ENCODE data around the gene ARHGAP20.
"Not testable (repeated sequence)": the region's sequence is repeated elsewhere in the genome, so short reads cannot be mapped to it uniquely, and the experiment has no call there.

The ARHGAP20 gene

DNA sequence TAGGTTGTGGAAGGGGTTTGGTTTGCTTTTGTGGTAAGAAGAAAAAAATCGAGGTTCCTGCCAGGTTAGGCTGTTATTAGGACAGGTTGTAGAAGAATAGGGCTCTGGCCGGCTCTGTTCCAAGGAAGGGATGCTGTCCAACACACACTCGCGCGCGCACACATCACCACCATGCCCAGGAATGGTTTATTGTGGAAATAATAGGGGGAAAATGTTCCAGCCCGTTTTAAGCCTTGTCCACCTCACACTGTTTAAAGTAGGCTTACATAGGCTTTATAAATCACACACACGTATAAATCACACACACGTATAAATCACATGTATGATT, 1.2 kb upstream of the ARHGAP20 start:
- DNase-seq: no peak

DNA sequence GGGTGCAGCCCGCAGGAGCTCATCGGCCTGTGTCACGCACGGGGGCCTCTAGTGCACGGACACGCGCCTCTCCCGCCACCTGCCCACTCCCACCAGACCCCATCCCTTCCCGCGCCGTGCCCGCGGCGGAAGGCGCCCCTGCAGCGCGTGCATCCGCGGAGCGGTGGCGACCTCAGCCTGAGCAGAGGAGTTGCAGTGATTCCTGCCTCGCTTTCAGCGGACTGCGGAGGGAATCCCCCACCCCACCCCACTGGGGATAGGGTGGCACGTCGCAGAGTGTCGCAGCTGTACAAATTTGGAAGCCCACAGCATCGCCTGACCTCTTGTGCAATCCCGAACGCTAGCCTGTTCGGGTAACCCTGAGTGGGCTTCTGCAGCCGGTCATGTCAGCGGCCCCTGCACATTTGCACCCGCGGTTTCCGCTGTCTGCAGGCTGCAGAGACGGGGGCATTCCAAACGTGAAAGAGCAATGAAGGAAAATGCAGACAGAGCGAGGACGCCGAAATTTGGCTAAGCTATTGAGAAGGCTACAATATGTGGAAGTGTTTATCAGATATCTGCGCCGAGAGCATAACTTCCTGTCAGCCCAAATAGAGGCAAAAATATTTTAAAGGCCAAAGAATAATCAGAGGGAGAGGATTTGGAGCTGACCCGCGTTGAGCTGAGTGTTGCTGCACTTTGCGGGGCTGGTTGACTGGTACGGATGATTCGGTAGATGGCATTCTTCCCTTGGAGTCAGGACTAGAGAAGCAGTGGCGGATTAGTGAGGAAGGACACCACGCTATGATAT, 617 bp upstream of the ARHGAP20 start:
- peak; percentile 91 for DNase-seq

DNA sequence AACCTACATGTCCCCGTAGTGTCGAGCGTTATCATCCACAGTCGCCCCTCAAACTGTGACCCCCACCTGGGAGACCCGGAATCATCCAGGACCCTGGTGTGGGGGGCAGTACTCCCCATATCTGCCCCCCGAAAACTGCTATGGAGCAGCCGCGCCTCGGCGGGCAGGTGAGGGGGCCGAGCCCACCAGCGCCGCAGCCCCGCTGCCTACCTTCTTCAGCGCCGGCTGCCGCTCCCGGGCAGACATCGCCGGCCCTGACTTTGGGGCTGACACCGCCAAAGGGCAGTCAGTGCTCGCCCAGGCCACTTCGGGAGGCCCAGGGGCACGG, 825 bp downstream of the ARHGAP20 start:
- no peak for DNase-seq

DNA sequence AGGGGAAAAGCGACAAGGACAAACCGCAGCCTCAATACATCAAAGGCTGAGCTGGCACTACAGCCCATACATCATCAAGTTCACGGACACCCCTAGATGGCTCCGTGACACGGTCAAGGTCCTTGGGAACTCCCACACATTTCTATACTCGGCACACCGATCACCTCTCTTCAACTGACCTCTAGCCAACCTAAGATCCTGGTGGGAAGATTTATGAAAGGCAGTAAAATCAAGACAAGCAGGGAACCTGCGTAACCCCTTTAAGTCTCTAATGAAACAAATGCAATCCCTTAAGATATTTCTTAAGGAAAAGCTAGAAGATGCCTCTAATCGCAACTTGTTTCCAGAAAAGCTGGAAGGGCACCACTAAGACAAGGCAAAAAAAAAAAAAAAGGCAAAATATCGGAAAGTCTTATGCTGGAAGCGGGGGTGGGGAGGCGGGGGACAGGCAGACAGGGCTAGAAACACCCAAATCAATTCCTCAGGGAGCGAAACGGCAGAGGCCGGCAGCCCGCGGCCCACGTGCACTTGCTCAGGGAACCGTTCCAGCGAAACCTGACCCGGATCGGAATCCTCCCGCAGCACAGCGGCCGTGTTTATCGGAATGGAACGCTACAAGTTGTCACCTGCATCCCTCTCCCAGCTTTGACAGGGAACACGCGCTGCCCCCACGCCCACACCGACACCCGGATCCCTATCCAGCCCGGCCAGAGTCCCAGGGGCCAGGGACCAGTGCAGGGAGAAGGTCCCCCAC, 1.4 kb downstream of the ARHGAP20 start:
- DNase-seq: peak; percentile 52

DNA sequence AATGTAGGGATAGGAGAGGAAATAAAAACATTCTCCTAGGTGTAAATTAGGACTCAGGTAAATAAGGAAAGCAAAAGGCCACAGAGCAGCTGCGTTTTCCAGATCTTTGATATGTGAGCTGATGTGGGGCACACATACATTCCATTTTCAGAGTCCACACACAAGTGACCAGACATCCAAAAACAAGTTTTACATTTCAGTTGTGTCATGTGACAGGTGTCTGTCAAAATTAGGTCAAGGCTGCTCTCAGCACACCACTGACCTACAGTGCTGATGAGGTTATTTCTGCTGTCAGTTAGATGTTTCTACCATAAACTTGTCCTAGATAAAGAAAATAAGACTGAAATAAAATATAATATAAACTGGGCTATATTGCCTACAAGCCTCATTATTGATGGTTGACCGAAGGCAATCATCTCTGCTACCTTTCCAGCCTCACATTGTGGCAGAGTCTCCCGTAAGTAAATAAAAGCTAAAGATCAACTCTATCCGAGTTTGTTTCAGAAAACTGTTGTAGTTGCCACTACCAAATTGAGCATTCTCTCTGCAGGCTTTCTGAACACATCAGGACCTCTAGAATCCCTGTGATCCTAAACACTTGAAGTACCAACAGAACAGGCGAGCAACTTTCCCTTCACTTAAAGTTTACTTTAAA, 7.9 kb downstream of the ARHGAP20 start:
- no peak for DNase-seq

DNA sequence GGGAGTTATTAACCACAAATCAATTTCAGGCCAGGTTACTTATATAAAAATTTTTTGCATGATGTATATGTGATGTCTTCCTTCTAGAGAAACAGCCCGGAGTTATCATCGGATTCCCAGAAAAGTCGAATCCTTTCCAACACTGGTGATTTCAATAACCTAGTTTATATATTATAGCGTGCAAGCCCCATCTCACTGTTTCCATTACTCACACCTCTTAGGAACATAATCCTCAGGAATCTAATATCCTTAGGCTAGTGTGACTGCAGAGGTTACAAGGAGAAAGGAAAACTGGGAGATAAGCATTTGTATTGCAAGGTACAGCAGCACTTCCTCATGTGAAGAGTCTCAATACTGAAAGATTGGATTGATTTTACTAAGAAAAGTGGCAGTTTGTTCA, 20.3 kb downstream of the ARHGAP20 start:
- no peak for DNase-seq

DNA sequence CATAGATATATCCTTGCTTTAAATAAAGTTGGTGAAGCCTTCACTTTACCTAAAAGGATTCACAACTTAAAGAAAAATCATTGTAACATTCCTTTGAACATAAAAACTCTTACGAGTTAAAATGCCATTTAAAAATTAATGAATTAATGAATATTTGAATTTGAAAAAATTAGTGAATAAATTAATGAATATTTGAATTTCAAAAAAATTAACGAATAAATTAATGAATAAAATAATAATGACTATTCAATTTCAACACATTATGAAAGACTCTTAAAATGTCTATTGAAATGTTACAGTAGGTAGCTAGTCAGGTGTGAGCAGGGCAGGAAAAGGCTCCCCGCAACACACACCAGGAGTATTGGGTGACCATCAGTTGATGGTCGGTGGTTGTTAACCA, 22.9 kb downstream of the ARHGAP20 start:
- DNase-seq: no peak

DNA sequence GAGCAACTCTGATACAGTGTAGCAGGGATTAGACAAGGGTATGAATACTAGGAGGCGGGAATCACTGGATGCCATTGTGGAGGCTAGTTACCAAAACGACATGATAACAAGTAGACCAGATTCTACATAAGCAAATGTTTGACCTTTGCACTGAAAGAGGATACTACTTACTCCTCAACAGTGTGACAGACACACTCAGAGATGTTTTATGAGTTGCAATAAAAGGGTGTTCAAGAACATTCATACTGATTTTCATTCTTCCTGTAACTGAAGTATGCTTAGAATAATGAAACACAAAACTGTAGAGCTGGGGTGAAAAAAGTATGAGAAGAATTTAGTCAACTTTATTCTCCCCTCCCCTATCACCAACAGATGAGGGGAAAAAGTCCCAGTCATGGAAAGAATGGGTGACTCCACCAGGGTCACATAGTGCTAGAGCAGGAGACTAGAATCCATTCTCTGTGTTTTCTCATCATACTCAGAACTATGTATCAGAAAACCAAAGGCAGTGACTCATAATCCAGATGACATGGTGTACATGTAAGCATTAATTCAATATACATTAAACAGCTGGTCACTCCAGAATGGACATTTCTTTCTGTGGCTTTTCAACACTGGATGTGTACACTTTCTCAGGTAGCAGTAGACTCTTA, 32.8 kb downstream of the ARHGAP20 start:
- no peak for DNase-seq

DNA sequence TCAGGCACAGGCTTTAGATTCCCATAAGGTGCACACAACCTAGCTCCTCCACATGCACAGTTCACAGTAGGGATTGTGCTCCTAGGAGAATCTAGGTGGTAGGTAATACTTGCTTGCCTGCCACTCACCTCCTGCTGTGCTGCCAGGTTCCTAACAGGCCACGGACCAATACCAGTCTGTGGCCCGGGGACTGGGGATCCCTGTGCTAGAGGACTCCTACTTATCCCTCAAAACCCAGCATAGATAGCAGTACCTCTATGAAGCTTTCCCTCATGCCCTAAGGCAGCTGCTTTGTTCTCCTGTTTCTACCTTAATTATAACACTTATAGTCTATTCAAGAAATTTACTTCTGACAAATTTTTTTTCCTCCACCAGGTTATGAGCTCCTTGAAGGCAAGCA, 36.7 kb downstream of the ARHGAP20 start:
- no peak for DNase-seq

DNA sequence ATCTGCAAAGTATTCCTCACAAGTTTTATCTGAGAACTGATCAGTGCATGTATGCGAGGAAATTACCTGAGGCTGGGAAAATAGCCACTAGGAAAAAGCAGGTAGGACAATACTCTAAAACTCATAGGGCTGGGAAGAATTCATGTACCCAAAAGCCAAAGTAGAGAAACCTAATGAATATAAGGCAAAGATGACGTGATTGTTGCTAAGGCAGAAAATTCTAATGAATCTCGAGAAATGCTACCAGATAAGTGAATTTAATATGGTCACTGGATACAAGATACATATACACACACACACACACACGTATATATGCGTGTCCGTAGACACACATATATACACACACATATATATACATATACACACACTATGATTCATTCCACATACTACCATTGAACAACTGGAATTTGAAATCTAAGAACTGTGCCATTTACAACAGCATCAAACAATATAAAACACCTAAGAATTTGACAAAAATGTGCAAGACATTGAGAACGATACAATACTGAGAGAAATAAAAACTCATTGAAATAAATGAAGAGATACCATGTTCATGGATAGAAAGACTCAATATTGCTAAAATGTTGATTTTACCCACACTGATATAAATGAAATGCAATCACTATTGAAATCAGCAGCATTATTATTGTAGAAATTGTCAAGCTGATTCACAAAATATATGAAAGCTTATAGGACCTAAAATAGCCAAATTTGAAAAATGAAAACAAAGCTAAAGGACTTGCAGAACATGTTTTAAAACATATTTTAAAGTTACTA, 46.4 kb downstream of the ARHGAP20 start:
- DNase-seq: no peak

DNA sequence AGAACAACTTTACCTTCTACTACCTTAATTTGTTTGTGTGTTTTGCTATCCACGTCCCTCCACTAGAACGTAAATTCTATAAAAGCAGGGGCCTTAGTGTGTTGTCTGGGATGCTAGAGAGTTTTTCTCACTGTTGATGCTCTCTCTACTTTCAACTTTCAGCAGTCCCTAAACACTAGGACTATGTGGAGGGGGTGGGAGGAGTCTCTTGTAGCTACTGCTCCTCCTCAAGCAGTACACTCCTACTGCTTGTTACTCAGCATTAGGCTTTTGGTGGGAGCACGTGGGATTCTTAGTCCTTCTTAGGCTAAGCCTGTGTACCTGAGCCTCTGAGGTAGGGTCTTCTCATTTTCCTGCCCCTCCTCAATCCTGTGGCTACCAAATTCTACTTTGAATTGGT, 56.3 kb downstream of the ARHGAP20 start:
- no peak for DNase-seq

DNA sequence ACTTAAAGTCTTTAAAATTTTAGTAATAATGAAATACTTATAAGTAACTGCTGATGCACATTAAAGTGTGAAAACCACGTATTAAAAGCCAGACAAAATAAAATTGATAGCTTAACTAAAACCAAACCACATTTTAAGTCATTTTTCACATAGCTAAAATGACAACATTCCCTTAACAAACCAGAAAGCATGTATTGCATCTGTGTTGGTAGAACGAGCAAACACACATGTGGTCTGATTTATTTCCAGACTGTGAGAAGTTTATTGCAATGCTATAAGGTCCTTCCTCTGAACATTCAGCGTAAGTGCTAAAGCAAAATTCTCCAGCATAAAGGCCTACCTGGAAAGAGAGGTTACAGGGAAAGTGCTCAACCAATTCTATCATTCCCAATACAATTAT, 57.8 kb downstream of the ARHGAP20 start:
- no peak for DNase-seq

DNA sequence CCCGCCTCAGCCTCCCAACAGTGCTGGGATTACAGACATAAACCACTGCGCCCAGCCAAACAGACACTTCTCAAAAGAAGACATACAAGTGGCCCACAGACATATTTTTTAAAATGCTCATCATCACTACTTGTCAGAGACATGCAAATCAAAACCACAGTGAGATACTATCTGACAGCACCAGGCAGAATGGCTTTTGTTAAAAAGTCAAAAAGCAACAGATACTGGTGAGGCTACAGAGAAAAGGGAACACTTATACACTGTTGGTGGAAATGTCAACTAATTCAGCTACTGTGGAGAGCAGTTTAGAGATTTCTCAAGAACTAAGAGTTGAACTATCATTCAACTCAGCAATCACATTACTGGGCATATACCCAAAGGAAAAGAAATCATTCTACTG, 67.0 kb downstream of the ARHGAP20 start:
- no peak for DNase-seq

DNA sequence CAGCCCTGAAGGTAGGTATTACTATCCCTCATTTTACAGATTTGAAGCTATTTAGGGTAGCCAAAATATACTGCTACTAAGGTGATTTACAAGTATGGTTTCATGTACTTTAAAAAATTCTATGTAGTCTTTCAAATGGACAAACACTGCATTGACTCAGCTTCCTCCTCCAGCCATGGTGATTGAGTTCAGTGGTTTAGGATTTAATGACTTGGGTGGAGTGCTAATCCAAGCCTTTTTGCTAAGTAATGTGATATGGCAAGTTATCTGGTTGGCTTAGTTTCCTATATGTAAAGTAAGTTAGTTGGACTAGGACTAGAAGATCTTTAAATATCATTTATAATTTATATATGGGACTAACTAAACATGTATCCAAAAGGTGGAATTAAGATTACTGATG, 77.9 kb downstream of the ARHGAP20 start:
- no peak for DNase-seq

DNA sequence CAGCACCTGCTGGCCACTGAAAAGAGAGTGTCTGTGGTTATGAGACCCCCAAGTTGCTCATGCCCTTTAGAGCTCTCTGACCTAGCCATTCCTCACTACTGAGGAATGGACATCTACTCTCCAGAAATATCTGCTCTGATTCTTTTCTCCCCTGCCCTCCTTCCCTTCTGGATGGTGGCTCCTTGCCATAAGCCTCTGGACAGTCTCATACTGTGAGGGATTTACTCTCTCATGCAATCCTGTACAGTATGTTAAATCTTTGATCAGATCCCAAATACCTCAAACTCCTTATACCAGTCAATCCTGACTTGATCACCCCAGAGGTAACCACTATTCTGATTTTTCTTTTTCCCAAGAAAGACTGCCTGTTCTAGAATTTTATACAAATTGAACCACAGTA, 80.7 kb downstream of the ARHGAP20 start:
- no peak for DNase-seq

DNA sequence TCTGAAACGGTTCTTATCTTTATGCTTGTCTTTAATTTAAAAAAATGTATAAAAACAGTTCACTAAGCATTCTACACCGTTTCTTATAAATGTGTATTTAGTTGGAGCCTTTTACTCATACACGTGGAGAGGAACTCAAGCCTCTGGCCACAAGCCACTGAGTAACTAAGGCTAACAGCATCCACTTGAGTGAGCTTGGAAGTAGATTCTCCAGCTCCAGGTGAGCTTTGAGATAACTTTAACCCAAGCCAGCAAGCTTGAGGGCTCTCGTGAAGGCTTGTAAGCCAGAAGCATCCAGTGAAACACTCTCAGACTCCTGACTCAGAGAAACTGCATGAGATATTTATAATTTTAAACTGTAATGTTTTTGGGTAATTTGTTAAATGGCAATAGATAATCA, 82.6 kb downstream of the ARHGAP20 start:
- no peak for DNase-seq

DNA sequence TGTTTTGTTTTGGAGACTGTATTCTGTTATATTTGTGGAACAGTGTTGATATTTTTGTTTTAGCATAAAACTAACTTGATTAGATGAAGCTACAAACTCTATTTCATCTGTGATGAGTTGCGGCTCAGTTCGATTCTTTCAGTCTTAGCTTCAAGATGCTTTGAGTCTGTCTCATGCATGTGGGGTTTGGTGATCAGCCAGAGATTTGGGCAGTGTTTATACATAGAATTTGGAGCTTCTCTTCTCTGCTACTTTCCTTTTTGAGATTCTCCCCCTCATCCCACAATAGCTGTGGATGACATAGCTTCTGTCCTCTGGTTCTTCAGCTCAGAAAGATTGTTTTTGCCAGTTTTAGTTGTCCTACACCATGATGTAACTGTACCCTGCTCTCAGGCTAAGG, 90.4 kb downstream of the ARHGAP20 start:
- DNase-seq: no peak

DNA sequence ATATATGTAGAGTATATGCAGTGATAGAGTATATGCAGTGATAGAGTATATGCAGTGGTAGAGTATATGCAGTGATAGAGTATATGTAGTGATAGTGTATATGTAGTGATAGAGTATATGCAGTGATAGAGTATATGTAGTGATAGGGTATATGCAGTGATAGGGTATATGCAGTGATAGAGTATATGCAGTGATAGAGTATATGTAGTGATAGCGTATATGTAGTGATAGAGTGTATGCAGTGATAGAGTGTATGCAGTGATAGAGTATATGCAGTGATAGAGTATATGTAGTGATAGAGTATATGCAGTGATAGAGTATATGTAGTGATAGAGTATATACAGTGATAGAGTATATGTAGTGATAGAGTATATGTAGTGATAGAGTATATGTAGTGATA, 92.9 kb downstream of the ARHGAP20 start:
- DNase-seq: not testable (repeated sequence)

DNA sequence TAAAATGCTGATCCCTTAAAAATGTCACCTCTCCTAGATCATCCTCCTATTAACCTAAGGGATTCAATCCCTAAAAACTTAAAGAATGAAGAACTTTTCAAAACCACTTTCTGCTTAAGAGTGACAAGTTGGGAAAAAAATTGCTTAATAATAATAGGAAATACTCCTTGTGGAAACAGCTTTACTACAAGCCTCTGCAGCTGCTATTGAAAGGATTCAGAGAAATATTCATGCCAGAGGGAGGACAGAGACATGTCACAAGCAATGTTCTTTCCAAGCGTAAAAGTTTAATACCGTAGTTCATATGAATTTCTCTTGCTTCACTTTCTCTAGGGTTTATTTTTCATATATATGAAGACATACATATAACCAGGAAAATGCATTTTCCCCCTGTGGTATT, 98.2 kb downstream of the ARHGAP20 start:
- DNase-seq: no peak

DNA sequence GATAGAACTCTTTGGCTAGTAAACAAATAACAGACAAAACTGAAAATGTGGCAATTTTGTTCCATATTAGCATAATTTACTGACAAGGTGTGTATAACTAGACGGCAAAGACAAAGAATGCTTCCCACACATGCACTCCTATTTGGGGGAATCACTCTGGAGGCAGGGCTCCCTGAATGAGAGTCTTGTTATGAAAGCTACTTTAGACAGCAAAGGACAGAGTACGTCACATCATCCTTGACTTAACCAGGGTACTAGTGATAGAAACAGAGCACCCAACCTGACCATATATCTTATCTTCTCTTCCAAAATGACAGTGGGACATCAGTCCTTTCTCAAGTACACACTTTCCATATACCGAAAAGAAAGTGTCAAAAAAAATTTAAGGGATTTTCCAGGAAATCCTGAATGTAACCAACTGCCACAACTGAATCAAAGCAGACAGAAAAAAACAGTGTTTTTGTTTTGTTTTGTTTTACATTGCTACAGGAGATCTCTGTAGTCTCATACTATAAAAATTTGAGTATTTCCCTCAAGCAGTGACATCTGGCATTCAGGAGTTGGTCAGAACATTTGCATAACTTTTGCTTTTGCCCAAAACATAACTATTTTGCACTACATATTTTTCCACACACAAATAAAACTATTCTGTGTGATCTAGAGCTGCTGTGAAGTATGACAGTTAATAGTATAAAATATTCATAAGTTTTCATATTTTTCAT, 98.9 kb downstream of the ARHGAP20 start:
- no peak for DNase-seq

DNA sequence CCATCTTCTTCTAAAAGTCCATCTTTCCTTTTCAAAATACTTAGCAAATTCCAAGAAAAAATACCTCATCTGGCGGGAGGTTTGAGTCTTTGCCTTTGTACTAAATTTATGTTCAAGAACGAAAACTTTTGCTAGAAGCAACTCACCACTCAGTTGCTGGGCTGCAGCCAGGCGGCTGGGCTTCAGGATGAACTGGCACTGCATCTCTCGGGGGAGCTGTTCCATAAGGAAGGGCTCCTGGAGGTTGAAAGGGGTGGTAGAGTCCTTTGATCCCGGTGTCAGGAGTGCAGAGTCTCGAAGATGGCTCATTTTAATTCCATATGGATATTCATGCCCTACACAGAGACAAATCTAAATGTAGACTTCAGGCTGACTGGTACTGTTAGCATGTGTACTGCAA, 105.8 kb downstream of the ARHGAP20 start:
- DNase-seq: no peak

DNA sequence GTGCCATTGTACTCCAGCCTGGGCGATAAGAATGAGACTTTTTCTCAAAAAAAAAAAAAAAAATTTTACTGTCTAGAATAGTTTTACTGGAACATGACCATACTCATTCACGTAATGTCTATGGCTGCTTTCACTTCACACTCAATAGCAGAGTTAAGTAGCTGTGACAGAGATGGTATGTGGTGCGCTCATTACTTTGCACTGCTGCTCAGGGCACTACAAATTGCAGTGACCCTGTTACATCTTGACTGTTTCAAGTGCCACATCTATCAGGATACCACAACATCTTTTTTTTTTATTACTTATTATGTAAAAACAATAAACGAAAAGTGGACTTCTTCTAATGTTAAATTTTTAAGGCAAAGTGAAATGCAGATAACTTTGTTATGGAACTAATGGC, 110.3 kb downstream of the ARHGAP20 start:
- DNase-seq: no peak
